HG03558 (cell line): ENCODE results near the gene RADIL.

Source experiments
- ATAC-seq: cut with Tn5 transposase; IDR thresholded peaks from one replicate; pipeline ENCODE4 v1.9.1; 2021; ENCODE audit warnings: moderate number of reproducible peaks; ENCODE audit not compliant: unreplicated experiment; ENCODE audit errors: extremely low read depth

The RADIL gene

GRCh38 chr7:4763794-4764185, 119.7 kb downstream of the RADIL start:
- no peak for ATAC-seq

- ATAC-seq = no peak
Observed at GRCh38 chr7:4763091-4763793, 120.3 kb downstream of the RADIL start.

GRCh38 chr7:4762121-4763055, 121.1 kb downstream of the RADIL start:
- no peak for ATAC-seq

GRCh38 chr7:4760952-4761351, 122.6 kb downstream of the RADIL start:
- ATAC-seq = no peak

- no peak for ATAC-seq
Observed at GRCh38 chr7:4759211-4759610, 124.3 kb downstream of the RADIL start.

- ATAC-seq = no peak
Observed at GRCh38 chr7:4758791-4759190, 124.7 kb downstream of the RADIL start.

GRCh38 chr7:4758111-4758510, 125.4 kb downstream of the RADIL start:
- no peak for ATAC-seq

- ATAC-seq = no peak
Observed at GRCh38 chr7:4755045-4755444, 128.5 kb downstream of the RADIL start.

GRCh38 chr7:4754433-4755010, 129.0 kb downstream of the RADIL start:
- no peak for ATAC-seq

GRCh38 chr7:4753598-4754432, 129.7 kb downstream of the RADIL start:
- peak; percentile 56 for ATAC-seq

- ATAC-seq = no peak
Observed at GRCh38 chr7:4751398-4751947, 132.0 kb downstream of the RADIL start.

GRCh38 chr7:4749798-4750197, 133.7 kb downstream of the RADIL start:
- no peak for ATAC-seq

GRCh38 chr7:4749363-4749762, 134.2 kb downstream of the RADIL start:
- no peak for ATAC-seq
